ENCODE results near the gene DIABLO.

DIABLO gene

DNA sequence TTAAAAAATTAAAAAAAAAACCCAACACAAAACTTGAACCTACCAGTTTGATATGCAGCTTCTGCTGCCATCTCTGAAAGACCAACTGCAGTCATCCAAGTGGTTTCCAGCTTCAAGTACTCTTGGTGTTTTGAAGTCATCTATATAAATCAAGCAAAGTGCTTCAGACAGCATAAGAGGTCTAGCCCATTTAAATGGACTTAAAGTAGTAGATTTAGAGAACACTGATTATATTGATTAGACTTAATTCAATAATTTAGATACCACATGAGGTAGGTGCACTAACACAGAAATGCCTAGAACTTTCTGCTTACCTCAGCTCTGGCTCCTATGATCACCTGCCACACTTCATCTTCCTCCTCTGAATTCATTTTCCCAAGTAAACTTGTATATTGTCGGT is 9.4 kb downstream of the DIABLO start:
- no peak for DNase-seq (ENCODE audit: low read depth in 1 of 2, low spot score in 1 of 2)
- no peak overlapping the region for H3K27ac ChIP-seq (replicated peaks)
- TF ChIP-seq SPI1 (IDR thresholded peaks at IDR 0.05; ENCODE audit: borderline replicate concordance, low read depth), result no peak
- TF ChIP-seq, protein P1, sequence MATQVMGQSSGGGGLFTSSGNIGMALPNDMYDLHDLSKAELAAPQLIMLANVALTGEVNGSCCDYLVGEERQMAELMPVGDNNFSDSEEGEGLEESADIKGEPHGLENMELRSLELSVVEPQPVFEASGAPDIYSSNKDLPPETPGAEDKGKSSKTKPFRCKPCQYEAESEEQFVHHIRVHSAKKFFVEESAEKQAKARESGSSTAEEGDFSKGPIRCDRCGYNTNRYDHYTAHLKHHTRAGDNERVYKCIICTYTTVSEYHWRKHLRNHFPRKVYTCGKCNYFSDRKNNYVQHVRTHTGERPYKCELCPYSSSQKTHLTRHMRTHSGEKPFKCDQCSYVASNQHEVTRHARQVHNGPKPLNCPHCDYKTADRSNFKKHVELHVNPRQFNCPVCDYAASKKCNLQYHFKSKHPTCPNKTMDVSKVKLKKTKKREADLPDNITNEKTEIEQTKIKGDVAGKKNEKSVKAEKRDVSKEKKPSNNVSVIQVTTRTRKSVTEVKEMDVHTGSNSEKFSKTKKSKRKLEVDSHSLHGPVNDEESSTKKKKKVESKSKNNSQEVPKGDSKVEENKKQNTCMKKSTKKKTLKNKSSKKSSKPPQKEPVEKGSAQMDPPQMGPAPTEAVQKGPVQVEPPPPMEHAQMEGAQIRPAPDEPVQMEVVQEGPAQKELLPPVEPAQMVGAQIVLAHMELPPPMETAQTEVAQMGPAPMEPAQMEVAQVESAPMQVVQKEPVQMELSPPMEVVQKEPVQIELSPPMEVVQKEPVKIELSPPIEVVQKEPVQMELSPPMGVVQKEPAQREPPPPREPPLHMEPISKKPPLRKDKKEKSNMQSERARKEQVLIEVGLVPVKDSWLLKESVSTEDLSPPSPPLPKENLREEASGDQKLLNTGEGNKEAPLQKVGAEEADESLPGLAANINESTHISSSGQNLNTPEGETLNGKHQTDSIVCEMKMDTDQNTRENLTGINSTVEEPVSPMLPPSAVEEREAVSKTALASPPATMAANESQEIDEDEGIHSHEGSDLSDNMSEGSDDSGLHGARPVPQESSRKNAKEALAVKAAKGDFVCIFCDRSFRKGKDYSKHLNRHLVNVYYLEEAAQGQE (IDR thresholded peaks at IDR 0.05; ENCODE audit: insufficient replicate concordance, low read depth), result no peak
- no peak for TF ChIP-seq CTCF (IDR thresholded peaks at IDR 0.05; ENCODE audit: insufficient read depth, low read length)
- no peak for TF ChIP-seq POLR2AphosphoS5 (IDR thresholded peaks at IDR 0.05; ENCODE audit: low read depth)
- TF ChIP-seq GABPA (IDR thresholded peaks at IDR 0.05; ENCODE audit: low read depth), result no peak
- no peaks in the 10 kb centered on the region for H3K27me3 ChIP-seq (ENCODE audit: insufficient read depth, poor library complexity, severe bottlenecking)
- H3K4me3 ChIP-seq (replicated peaks; ENCODE audit: insufficient read depth, low read length), result no peak overlapping the region

DNA sequence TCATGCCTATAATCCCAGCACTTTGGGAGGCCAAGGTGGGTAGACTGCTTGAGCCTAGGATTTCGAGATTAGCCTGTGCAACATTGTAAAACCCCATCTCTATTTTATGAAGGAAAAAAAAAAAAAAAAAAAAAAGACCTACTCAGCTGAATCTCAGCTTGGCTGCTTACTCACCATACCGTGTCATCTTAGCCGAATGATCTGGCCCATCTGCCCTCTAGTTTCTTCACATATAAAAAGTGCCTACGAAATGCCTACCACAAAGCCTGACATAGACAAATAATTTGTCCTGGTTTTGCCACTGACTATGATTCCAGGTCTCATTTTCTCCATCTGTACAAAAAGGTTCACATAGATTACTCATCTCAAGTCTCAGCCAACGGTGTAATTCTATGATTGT is 10.1 kb downstream of the DIABLO start:
- Histone ChIP-seq H3K4me3 (replicated peaks; ENCODE audit: insufficient read depth, low read length) (no peak overlapping the region), H3K27ac (replicated peaks) (no peak overlapping the region), H3K27me3 (ENCODE audit: insufficient read depth, poor library complexity, severe bottlenecking) (no peaks in the 10 kb centered on the region)
- no peak for TF ChIP-seq GABPA (IDR thresholded peaks at IDR 0.05; ENCODE audit: low read depth)
- TF ChIP-seq, protein P1 (IDR thresholded peaks at IDR 0.05; ENCODE audit: insufficient replicate concordance, low read depth), result no peak
- no peak for TF ChIP-seq SPI1 (IDR thresholded peaks at IDR 0.05; ENCODE audit: borderline replicate concordance, low read depth)
- no peak for TF ChIP-seq CTCF (IDR thresholded peaks at IDR 0.05; ENCODE audit: insufficient read depth, low read length)
- no peak for TF ChIP-seq POLR2AphosphoS5 (IDR thresholded peaks at IDR 0.05; ENCODE audit: low read depth)
- DNase-seq (ENCODE audit: low read depth in 1 of 2, low spot score in 1 of 2), result no peak

- TF ChIP-seq SPI1 (IDR thresholded peaks at IDR 0.05; ENCODE audit: borderline replicate concordance, low read depth) (no peak), POLR2AphosphoS5 (IDR thresholded peaks at IDR 0.05; ENCODE audit: low read depth) (no peak), GABPA (IDR thresholded peaks at IDR 0.05; ENCODE audit: low read depth) (no peak), CTCF (IDR thresholded peaks at IDR 0.05; ENCODE audit: insufficient read depth, low read length) (no peak)
- TF ChIP-seq, protein P1 (IDR thresholded peaks at IDR 0.05; ENCODE audit: insufficient replicate concordance, low read depth), result no peak
- DNase-seq (ENCODE audit: low read depth in 1 of 2, low spot score in 1 of 2), result no peak
- Histone ChIP-seq H3K27ac (replicated peaks) (no peak overlapping the region), H3K4me3 (replicated peaks; ENCODE audit: insufficient read depth, low read length) (no peak overlapping the region), H3K27me3 (ENCODE audit: insufficient read depth, poor library complexity, severe bottlenecking) (peaks cover 15% of the 10 kb centered on the region)
Measured at GRCh38 chr12:122208073-122208820, 17.6 kb downstream of the DIABLO start.
